B cell (primary cell): ENCODE data around the gene CREBBP. TPM values are rescaled to one million over a fixed set of nuclear protein-coding genes. Genes with fewer than 3 reads are reported as not detected.

ENCODE experiments used
- ATAC-seq: fragments of 200-7000 bp; cut with Tn5 transposase; one replicate; pipeline ENCODE4 v1.10.0; 2021; ENCODE audit warnings: low read depth, mild to moderate bottlenecking, moderate number of reproducible peaks, moderate library complexity
- CTCF ChIA-PET: fragments of 350-600 bp; sonication (Branson Sonifier 250); formaldehyde crosslinking; loops from one replicate; lab custom pipeline; 2021; ENCODE audit warnings: antibody characterized with exemption, inconsistent platforms; lab: Charles Lee
- POLR2A ChIA-PET: fragments of 350-600 bp; sonication (Branson Sonifier 250); formaldehyde crosslinking; loops from one replicate; lab custom pipeline; 2021; ENCODE audit warnings: antibody characterized with exemption; lab: Charles Lee
- DNase-seq: peaks from one replicate; pipeline ENCODE4 v3.0.0; 2013
- H2AFZ ChIP-seq: 2 replicates; pipeline ENCODE4 v1.6.1; 2012; ENCODE audit warnings: mild to moderate bottlenecking, low read depth, low read length; ENCODE audit not compliant: insufficient read depth, poor library complexity, severe bottlenecking
- H3K27ac ChIP-seq, 2 donors: 1 replicate in 1 of 2; 2 replicates in 1 of 2; pipeline ENCODE4 v1.5.1; 2012 to 2013; ENCODE audit warnings: low read length in 2 of 2, mild to moderate bottlenecking in 2 of 2, moderate library complexity in 1 of 2
- H3K27me3 ChIP-seq, 4 experiments: fragments of 200-600 bp in 1 of 4; sonication (generic) in 1 of 4; replicated peaks in 1 of 4; 1 replicate in 2 of 4; 2 replicates in 2 of 4; pipeline versions ENCODE4 v1.6.1 to v1.7.0; 2013 to 2016; ENCODE audit warnings: low read length in 3 of 4, mild to moderate bottlenecking in 2 of 4, mixed read lengths in 1 of 4, moderate library complexity in 1 of 4; ENCODE audit not compliant: insufficient read depth in 4 of 4, control insufficient read depth in 3 of 4; ENCODE audit errors: control extremely low read depth in 1 of 4
- H3K36me3 ChIP-seq, 2 experiments: replicated peaks in 1 of 2; 1 replicate in 1 of 2; 2 replicates in 1 of 2; pipeline versions ENCODE4 v1.6.1 to v1.7.1; 2013; ENCODE audit warnings: low read length in 1 of 2; ENCODE audit not compliant: insufficient read depth in 2 of 2, control insufficient read depth in 1 of 2; ENCODE audit errors: control extremely low read depth in 1 of 2, extremely low read depth in 1 of 2
- H3K4me1 ChIP-seq, 2 donors: fragments of 200-600 bp in 1 of 2; sonication (generic) in 1 of 2; 1 replicate in 1 of 2; 2 replicates in 1 of 2; pipeline versions ENCODE4 v1.5.1 to v1.6.1; 2013 to 2017; ENCODE audit warnings: low read length in 2 of 2; ENCODE audit not compliant: control insufficient read depth in 2 of 2, insufficient read depth in 2 of 2
- H3K4me2 ChIP-seq: replicated peaks from 2 replicates; pipeline ENCODE3; 2012; ENCODE audit warnings: mild to moderate bottlenecking, low read depth, low read length; ENCODE audit not compliant: poor library complexity, severe bottlenecking
- H3K4me3 ChIP-seq, 5 experiments: fragments of 200-600 bp in 1 of 5; sonication (generic) in 1 of 5; 1 replicate in 3 of 5; 2 replicates in 2 of 5; pipeline versions ENCODE4 v1.5.1 to v1.7.0; 2011 to 2016; ENCODE audit warnings: low read length in 4 of 5, mild to moderate bottlenecking in 4 of 5, low read depth in 2 of 5, control low read depth in 1 of 5, moderate library complexity in 1 of 5; ENCODE audit not compliant: insufficient read depth in 1 of 5; ENCODE audit errors: control extremely low read depth in 1 of 5, extremely low read depth in 1 of 5
- H3K79me2 ChIP-seq: fragments of 200-600 bp; sonication (generic); one replicate; pipeline ENCODE4 v1.6.0; 2016; ENCODE audit warnings: low read length; ENCODE audit not compliant: control insufficient read depth, insufficient read depth
- H3K9ac ChIP-seq: fragments of 200-600 bp; sonication (generic); 2 replicates; pipeline ENCODE4 v1.6.1; 2017; ENCODE audit warnings: mild to moderate bottlenecking, low read length, moderate library complexity
- H3K9me3 ChIP-seq, 3 donors: one replicate each; pipeline versions ENCODE4 v1.6.1 to v1.7.1; 2013; ENCODE audit warnings: low read length in 2 of 3; ENCODE audit not compliant: control insufficient read depth in 2 of 3, insufficient read depth in 1 of 3; ENCODE audit errors: control extremely low read depth in 1 of 3
- H4K20me1 ChIP-seq: 2 replicates; pipeline ENCODE4 v1.6.0; 2012; ENCODE audit warnings: mild to moderate bottlenecking, low read length; ENCODE audit not compliant: insufficient read depth, control insufficient read depth, poor library complexity, severe bottlenecking
- H3K27ac Mint-ChIP-seq: one replicate; pipeline ENCODE4 v1.8.0; 2021; ENCODE audit warnings: mixed read lengths
- H3K27me3 Mint-ChIP-seq: one replicate; pipeline ENCODE4 v1.8.0; 2021; ENCODE audit warnings: mixed read lengths
- H3K4me1 Mint-ChIP-seq: one replicate; pipeline ENCODE4 v1.8.0; 2021; ENCODE audit warnings: mixed read lengths
- H3K4me3 Mint-ChIP-seq: one replicate; pipeline ENCODE4 v1.8.0; 2021; ENCODE audit warnings: mixed read lengths
- H3K9me3 Mint-ChIP-seq: one replicate; pipeline ENCODE4 v1.8.0; 2022; ENCODE audit warnings: mixed read lengths; ENCODE audit not compliant: insufficient read depth
- CTCF ChIP-seq: fragments of 200-600 bp; IDR thresholded peaks from one replicate; pipeline ENCODE4 v1.8.0; 2022; ENCODE audit warnings: antibody characterized with exemption, mild to moderate bottlenecking
- EZH2 ChIP-seq: IDR thresholded peaks from 2 replicates; pipeline ENCODE4 v1.6.1; 2012; ENCODE audit warnings: borderline replicate concordance, low read depth, mild to moderate bottlenecking, moderate library complexity, low read length; ENCODE audit not compliant: insufficient read depth, poor library complexity, severe bottlenecking
- WGBS: methylation state at CpG from one replicate; pipeline ENCODE4 v1.1.5; 2013; ENCODE audit warnings: missing lambda C conversion rate; ENCODE audit not compliant: insufficient coverage; 5-methylcytosine and 5-hydroxymethylcytosine counted together
- intact Hi-C: fragments of 100-400 bp; cut with micrococcal nuclease; formaldehyde crosslinking; loops from one replicate; pipeline ENCODE4 v1.10.0; 2022
- polyA plus RNA-seq: library from polyadenylated mRNA; depleted of rRNA; stranded (reverse); fragments of >200 nt; gene quantifications from 2 replicates; pipeline ENCODE4 v1.2.3, GENCODE V29; 2012
- total RNA-seq, 2 donors: library from RNA; stranded (reverse); fragments of 120-200 nt in 1 of 2; gene quantifications; 1 replicate in 1 of 2; 2 replicates in 1 of 2; pipeline versions ENCODE4 v1.2.3 to v1.2.4, GENCODE V29; 2013 to 2022

CREBBP gene
- total and polyA plus RNA-seq, 2 donors (not counting 1 experiment from before 2014, with no cell fraction given), result 27.6 to 206 TPM

- peak overlapping the region; percentile 68 for H3K4me3 Mint-ChIP-seq
- Histone ChIP-seq H3K4me3 (no peak overlapping the region), H3K79me2 (peaks cover 100% of the 10 kb centered on the region), H3K36me3 (peaks cover 3 to 18% of the 10 kb centered on the region in 2 experiments), H4K20me1 (peaks cover 98% of the 10 kb centered on the region), H3K9ac (peak overlapping the region; percentile 27), H3K4me1 (peaks cover 46 to 58% of the 10 kb centered on the region in 2 donors), H3K9me3 (no peaks in the 10 kb centered on the region), H3K27me3 (no peaks in the 10 kb centered on the region), H3K27ac (peak overlapping the region in 1 of 2 donors; percentile 45), H3K4me2 (peak overlapping the region; percentile 43), H2AFZ (no peak overlapping the region)
- TF ChIP-seq EZH2, result no peak
- TF ChIP-seq CTCF, result no peak
- WGBS, result 43% methylated on average over 5 of the region's 5 CpGs
- DNase-seq (no peak), ATAC-seq (no peak)
- ChIA-PET CTCF (no interaction called here), POLR2A (no interaction called here)
- peak overlapping the region; percentile 43 for H3K27ac Mint-ChIP-seq
- H3K27me3 Mint-ChIP-seq, result no peaks in the 10 kb centered on the region
- peaks cover 81% of the 10 kb centered on the region for H3K4me1 Mint-ChIP-seq
- intact Hi-C loops, result no loop called here
- H3K9me3 Mint-ChIP-seq, result no peaks in the 10 kb centered on the region
These were observed 57.1 kb downstream of the CREBBP start for GRCh38 chr16:3823427-3823826.

DNA sequence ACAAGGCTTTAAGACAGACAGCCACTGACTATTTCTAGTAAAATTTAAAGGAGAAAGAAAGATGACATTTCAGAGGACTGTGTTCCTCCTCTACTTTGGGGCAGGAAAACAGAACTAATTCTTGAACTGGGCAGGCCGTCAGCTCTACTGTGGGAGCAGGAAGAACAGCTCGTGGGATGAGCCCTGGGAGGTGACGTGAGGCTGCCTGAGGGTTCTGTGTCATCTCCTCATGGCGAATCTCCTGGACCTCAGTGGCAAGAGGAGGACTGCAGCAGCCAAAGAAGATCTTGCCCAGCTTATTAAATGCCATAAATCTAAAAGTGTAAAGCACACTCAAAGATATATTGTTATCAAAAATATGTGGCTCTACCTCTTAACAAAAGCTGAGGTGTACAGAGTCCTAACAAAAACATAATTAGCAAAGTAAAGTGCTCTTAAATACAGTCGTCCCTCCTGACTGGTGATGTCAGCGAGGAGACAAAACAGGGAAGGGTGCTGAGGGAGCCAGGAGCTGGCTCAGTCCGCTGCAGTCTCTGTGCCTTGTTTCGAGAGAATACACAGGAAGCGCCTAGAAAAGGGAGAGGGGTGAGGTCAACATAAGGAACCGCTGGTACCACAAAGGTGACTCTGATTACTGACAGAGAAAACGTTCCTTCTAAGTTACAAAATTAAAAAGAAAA, 58.0 kb downstream of the CREBBP start:
- H3K4me3 Mint-ChIP-seq, result peak overlapping the region; percentile 35
- WGBS, result 87% methylated on average over 5 of the region's 11 CpGs
- Histone ChIP-seq H3K4me1 (peaks cover 55 to 67% of the 10 kb centered on the region in 2 donors), H3K27ac (peak overlapping the region in 1 of 2 donors; percentile 8), H3K79me2 (peaks cover 100% of the 10 kb centered on the region), H3K9me3 (peaks cover 0 to 2% (median 0%) of the 10 kb centered on the region in 3 donors), H4K20me1 (peaks cover 98% of the 10 kb centered on the region), H3K9ac (no peak overlapping the region), H3K27me3 (no peaks in the 10 kb centered on the region), H2AFZ (no peak overlapping the region), H3K4me3 (no peak overlapping the region), H3K4me2 (peak overlapping the region; percentile 43), H3K36me3 (peaks cover 3 to 15% of the 10 kb centered on the region in 2 experiments)
- ChIA-PET POLR2A (no interaction called here), CTCF (no interaction called here)
- H3K27ac Mint-ChIP-seq, result no peak overlapping the region
- intact Hi-C loops, result no loop called here
- DNase-seq, result no peak
- no peaks in the 10 kb centered on the region for H3K9me3 Mint-ChIP-seq
- no peaks in the 10 kb centered on the region for H3K27me3 Mint-ChIP-seq
- peaks cover 89% of the 10 kb centered on the region for H3K4me1 Mint-ChIP-seq
- TF ChIP-seq EZH2 (no peak), CTCF (no peak)
- ATAC-seq, result no peak
